SK-N-MC (cell line): Measurements from ENCODE around the gene BPIFA1.

ENCODE experiments used
- EZH2 ChIP-seq: fragments of 200-600 bp; sonication (generic); IDR thresholded peaks from one replicate; pipeline ENCODE4 v1.6.1; 2017; ENCODE audit warnings: antibody characterized with exemption
- FOXP2 ChIP-seq: optimal IDR thresholded peaks from 2 replicates; pipeline ENCODE3; 2011; ENCODE audit warnings: mild to moderate bottlenecking, moderate library complexity; ENCODE audit not compliant: insufficient read depth; ENCODE audit errors: extremely low read length, control extremely low read depth
- POLR2AphosphoS5 ChIP-seq: IDR thresholded peaks from 2 replicates; pipeline ENCODE4 v1.6.1; 2012; ENCODE audit warnings: mild to moderate bottlenecking, low read depth, low read length, borderline replicate concordance

GRCh38 chr20:33290852-33291251, 55.1 kb downstream of the BPIFA1 start:
- TF ChIP-seq POLR2AphosphoS5 (no peak), EZH2 (no peak), FOXP2 (no peak)
